Measurements from ENCODE around the gene HUS1.

- TF ChIP-seq EZH2 (optimal IDR thresholded peaks at IDR 0.05; ENCODE audit: low read depth, low read length) (no peak), CTCF (IDR thresholded peaks at IDR 0.05; ENCODE audit: low read length) (no peak), EZH2phosphoT487 (IDR thresholded peaks at IDR 0.05; ENCODE audit: low read length) (no peak)
Observed at GRCh38 chr7:47924266-47924665, 55.1 kb downstream of the HUS1 start.
